ENCODE data around the gene SCAANT1.

SCAANT1 gene

GRCh38 chr3:63946753-63947152 lies 34.6 kb upstream of the SCAANT1 start:
- DNase-seq (ENCODE audit: low spot score), result no peak
- in situ Hi-C loops (cut with MboI; ENCODE audit: low sequenced_read_pairs, unreplicated experiment), result no loop called here
- no peak for TF ChIP-seq CTCF (IDR thresholded peaks at IDR 0.05; ENCODE audit: borderline replicate concordance, control extremely low read depth, extremely low read depth, insufficient read depth, missing control alignments)

GRCh38 chr3:63945558-63946096 lies 33.4 kb upstream of the SCAANT1 start:
- DNase-seq (ENCODE audit: low spot score), result no peak
- in situ Hi-C loops (cut with MboI; ENCODE audit: low sequenced_read_pairs, unreplicated experiment), result no loop called here
- no peak for TF ChIP-seq CTCF (IDR thresholded peaks at IDR 0.05; ENCODE audit: borderline replicate concordance, control extremely low read depth, extremely low read depth, insufficient read depth, missing control alignments)

GRCh38 chr3:63943678-63944077 lies 31.5 kb upstream of the SCAANT1 start:
- in situ Hi-C loops (cut with MboI; ENCODE audit: low sequenced_read_pairs, unreplicated experiment), result no loop called here
- TF ChIP-seq CTCF (IDR thresholded peaks at IDR 0.05; ENCODE audit: borderline replicate concordance, control extremely low read depth, extremely low read depth, insufficient read depth, missing control alignments), result no peak
- DNase-seq (ENCODE audit: low spot score), result no peak

GRCh38 chr3:63942528-63942927 lies 30.3 kb upstream of the SCAANT1 start:
- TF ChIP-seq CTCF (IDR thresholded peaks at IDR 0.05; ENCODE audit: borderline replicate concordance, control extremely low read depth, extremely low read depth, insufficient read depth, missing control alignments), result no peak
- in situ Hi-C loops (cut with MboI; ENCODE audit: low sequenced_read_pairs, unreplicated experiment), result no loop called here
- DNase-seq (ENCODE audit: low spot score), result no peak

GRCh38 chr3:63940389-63940757 lies 28.2 kb upstream of the SCAANT1 start:
- in situ Hi-C loops (cut with MboI; ENCODE audit: low sequenced_read_pairs, unreplicated experiment), result no loop called here
- no peak for DNase-seq (ENCODE audit: low spot score)
- TF ChIP-seq CTCF (IDR thresholded peaks at IDR 0.05; ENCODE audit: borderline replicate concordance, control extremely low read depth, extremely low read depth, insufficient read depth, missing control alignments), result no peak

- no peak for TF ChIP-seq CTCF (IDR thresholded peaks at IDR 0.05; ENCODE audit: borderline replicate concordance, control extremely low read depth, extremely low read depth, insufficient read depth, missing control alignments)
- in situ Hi-C loops (cut with MboI; ENCODE audit: low sequenced_read_pairs, unreplicated experiment), result no loop called here
- DNase-seq (ENCODE audit: low spot score), result no peak
These were observed 25.8 kb upstream of the SCAANT1 start for GRCh38 chr3:63937661-63938651.
